Measurements from ENCODE around the gene BMF.

GRCh38 chr15:40142428-40142827, 33.7 kb upstream of the BMF start:
- TF ChIP-seq CTCF (IDR thresholded peaks at IDR 0.05; ENCODE audit: low read depth, low read length) (no peak), EZH2phosphoT487 (IDR thresholded peaks at IDR 0.05; ENCODE audit: low read depth) (no peak)
